ENCODE results near the gene FAM9A. TPM values are rescaled to one million over a fixed set of nuclear protein-coding genes. Genes with fewer than 3 reads are reported as not detected.

Gene FAM9A
- total RNA-seq, 3 donors from 2014 or later: not detected

DNA sequence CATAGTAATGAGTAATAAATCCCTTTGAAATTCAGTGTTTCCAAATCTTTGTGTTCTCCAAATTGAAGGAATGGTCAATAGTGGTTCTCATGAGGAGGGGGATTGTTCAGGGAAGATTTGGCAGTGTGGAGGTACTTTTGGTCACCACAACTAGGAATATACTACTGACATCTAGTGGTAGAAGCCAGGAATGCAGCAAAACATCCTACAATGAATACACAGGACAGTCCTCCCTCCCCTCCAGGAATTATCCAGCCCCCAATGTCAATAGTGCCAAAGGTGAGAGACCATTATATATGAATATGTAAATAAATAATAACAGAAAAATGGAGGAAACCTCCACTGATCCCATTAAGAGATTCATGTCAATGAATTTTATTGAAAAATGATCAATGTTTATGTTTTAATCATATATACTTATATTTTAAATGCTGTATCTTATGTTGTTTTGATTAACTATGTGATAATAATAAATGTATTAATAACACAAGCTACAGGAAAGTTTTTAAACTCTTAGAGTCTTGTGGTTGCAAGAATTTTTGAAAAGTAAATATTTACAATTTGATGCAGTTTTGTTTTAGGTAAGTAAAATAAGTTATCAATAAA is 14.4 kb upstream of the FAM9A start:
- DNase-seq: peak in 1 of 3 donors; percentile 63
- Histone ChIP-seq H3K36me3 (ENCODE audit: low read depth) (no peaks in the 10 kb centered on the region), H3K4me1 (ENCODE audit: low read depth) (no peaks in the 10 kb centered on the region), H3K4me3 (no peak overlapping the region), H3K9me3 (no peaks in the 10 kb centered on the region)
- peak; percentile 33 for TF ChIP-seq CTCF (IDR thresholded peaks at IDR 0.05)
- ATAC-seq: peak; percentile 52
- intact Hi-C loops (cut with DNase I, micrococcal nuclease): loop anchor here in 1 of 2 donors (2.0 kb wide), 1 partner anchor 73 kb away; no protein-coding TSS in a partner anchor

GRCh38 chrX:8813036-8813435 is 11.9 kb upstream of the FAM9A start:
- Histone ChIP-seq H3K36me3 (ENCODE audit: low read depth) (no peaks in the 10 kb centered on the region), H3K4me1 (ENCODE audit: low read depth) (no peaks in the 10 kb centered on the region), H3K9me3 (no peaks in the 10 kb centered on the region), H3K4me3 (no peak overlapping the region)
- no peak for DNase-seq
- no peak for ATAC-seq
- intact Hi-C loops (cut with DNase I, micrococcal nuclease): no loop called here
- no peak for TF ChIP-seq CTCF (IDR thresholded peaks at IDR 0.05)

GRCh38 chrX:8811611-8812010 is 10.4 kb upstream of the FAM9A start:
- no peak for ATAC-seq
- intact Hi-C loops (cut with DNase I, micrococcal nuclease): no loop called here
- TF ChIP-seq CTCF (IDR thresholded peaks at IDR 0.05): no peak
- no peaks in the 10 kb centered on the region for H3K4me1 ChIP-seq (ENCODE audit: low read depth)
- no peak overlapping the region for H3K4me3 ChIP-seq
- no peaks in the 10 kb centered on the region for H3K36me3 ChIP-seq (ENCODE audit: low read depth)
- no peaks in the 10 kb centered on the region for H3K9me3 ChIP-seq
- no peak for DNase-seq

GRCh38 chrX:8808661-8809060 is 7.5 kb upstream of the FAM9A start:
- intact Hi-C loops (cut with DNase I, micrococcal nuclease): no loop called here
- H3K4me1 ChIP-seq (ENCODE audit: low read depth): no peaks in the 10 kb centered on the region
- DNase-seq (no peak), ATAC-seq (no peak)
- no peaks in the 10 kb centered on the region for H3K9me3 ChIP-seq
- H3K36me3 ChIP-seq (ENCODE audit: low read depth): no peaks in the 10 kb centered on the region
- TF ChIP-seq CTCF (IDR thresholded peaks at IDR 0.05): no peak
- H3K4me3 ChIP-seq: no peak overlapping the region

- Histone ChIP-seq H3K9me3 (no peaks in the 10 kb centered on the region), H3K4me1 (ENCODE audit: low read depth) (no peaks in the 10 kb centered on the region), H3K36me3 (ENCODE audit: low read depth) (no peaks in the 10 kb centered on the region), H3K4me3 (no peak overlapping the region)
- no peak for DNase-seq
- intact Hi-C loops (cut with DNase I, micrococcal nuclease): no loop called here
- no peak for TF ChIP-seq CTCF (IDR thresholded peaks at IDR 0.05)
- no peak for ATAC-seq
Measured at GRCh38 chrX:8805974-8806373, 4.8 kb upstream of the FAM9A start.

- H3K9me3 ChIP-seq: no peaks in the 10 kb centered on the region
- ATAC-seq: no peak
- no peak overlapping the region for H3K4me3 ChIP-seq
- intact Hi-C loops (cut with DNase I, micrococcal nuclease): no loop called here
- DNase-seq: no peak
- no peaks in the 10 kb centered on the region for H3K36me3 ChIP-seq (ENCODE audit: low read depth)
- TF ChIP-seq CTCF (IDR thresholded peaks at IDR 0.05): no peak
- no peaks in the 10 kb centered on the region for H3K4me1 ChIP-seq (ENCODE audit: low read depth)
Measured at GRCh38 chrX:8805046-8805445, 3.9 kb upstream of the FAM9A start.
